ENCODE measurements around the gene HACD1.

GRCh38 chr10:17548770-17549169, 68.4 kb downstream of the HACD1 start:
- TF ChIP-seq CTCF (IDR thresholded peaks at IDR 0.05) (no peak), POLR2A (IDR thresholded peaks at IDR 0.05) (no peak)
